GM12878 (cell line): ENCODE data around the gene CCDC137. TPM values are rescaled to one million over a fixed set of nuclear protein-coding genes. Genes with fewer than 3 reads are reported as not detected.

Experiments
- ATAC-seq: fragments of 200-7000 bp; cut with Tn5 transposase; 3 replicates; pipeline ENCODE4 v1.9.1; 2020; ENCODE audit warnings: mild to moderate bottlenecking, moderate library complexity
- BruUV-seq: library from RNA; stranded (reverse); fragments of 400-500 nt; replicated peaks from 2 replicates; lab custom pipeline; 2021; lab: Mats Ljungman, UMichigan
- CTCF ChIA-PET: fragments of 300-600 bp; sonication (Branson Sonifier 250); formaldehyde crosslinking; extraction: SDS; loops from one replicate; lab custom pipeline; 2021; ENCODE audit warnings: inconsistent platforms; lab: Yijun Ruan, JAX
- POLR2A ChIA-PET: fragments of 350-600 bp; formaldehyde crosslinking; extraction: SDS; loops from one replicate; lab custom pipeline; 2021; ENCODE audit warnings: inconsistent platforms; lab: Charles Lee
- RAD21 ChIA-PET: fragments of 300-600 bp; sonication (Branson Sonifier 250); formaldehyde crosslinking; loops from one replicate; lab custom pipeline; 2023; ENCODE audit warnings: antibody characterized with exemption; ENCODE audit not compliant: unreplicated experiment; lab: Charles Lee
- SMC1A ChIA-PET: fragments of 300-600 bp; sonication (Branson Sonifier 250); formaldehyde crosslinking; loops from one replicate; lab custom pipeline; 2023; ENCODE audit not compliant: unreplicated experiment, uncharacterized antibody; lab: Charles Lee
- DNase-seq: peaks from one replicate; pipeline ENCODE4 v3.0.0-alpha.2; 2011; ENCODE audit warnings: low read depth, low spot score
- FAIRE-seq: peaks from 3 replicates; lab custom pipeline; 2011; peaks lifted over from hg19 to GRCh38; lab: Jason Lieb, UNC
- H2AFZ ChIP-seq: 2 replicates; pipeline ENCODE4 v1.6.0; 2011; ENCODE audit warnings: low read depth, low read length, control low read depth; ENCODE audit not compliant: control insufficient read depth
- H3K27ac ChIP-seq: 2 replicates; pipeline ENCODE4 v1.5.1; 2011; ENCODE audit warnings: control low read depth; ENCODE audit not compliant: control insufficient read depth, insufficient read depth
- H3K27me3 ChIP-seq, 2 experiments: replicated peaks in 1 of 2; 2 replicates each; pipeline versions ENCODE4 v1.6.0 to v1.6.1; 2011; ENCODE audit warnings: low read length in 1 of 2; ENCODE audit not compliant: control insufficient read depth in 2 of 2, insufficient read depth in 2 of 2
- H3K36me3 ChIP-seq, 2 experiments: 2 replicates each; pipeline ENCODE4 v1.5.1; 2011; ENCODE audit warnings: low read length in 1 of 2; ENCODE audit not compliant: control insufficient read depth in 2 of 2, insufficient read depth in 2 of 2
- H3K4me1 ChIP-seq: 2 replicates; pipeline ENCODE4 v1.6.1; 2011; ENCODE audit warnings: mild to moderate bottlenecking, low read length, moderate library complexity, mixed read lengths; ENCODE audit not compliant: control insufficient read depth, insufficient read depth
- H3K4me2 ChIP-seq: 2 replicates; pipeline ENCODE4 v1.6.0; 2011; ENCODE audit warnings: control low read depth; ENCODE audit not compliant: control insufficient read depth, insufficient read depth
- H3K4me3 ChIP-seq: fragments of 200-600 bp; sonication (generic); 2 replicates; pipeline ENCODE4 v1.5.1; 2016
- H3K79me2 ChIP-seq: 2 replicates; pipeline ENCODE4 v1.6.0; 2011; ENCODE audit warnings: low read length; ENCODE audit not compliant: control insufficient read depth, insufficient read depth
- H3K9ac ChIP-seq: 2 replicates; pipeline ENCODE4 v1.8.0; 2011; ENCODE audit warnings: low read length, control low read depth, mixed read lengths; ENCODE audit not compliant: control insufficient read depth, insufficient read depth
- H3K9me3 ChIP-seq: replicated peaks from 3 replicates; pipeline ENCODE4 v1.5.1; 2011; ENCODE audit warnings: mild to moderate bottlenecking, low read length; ENCODE audit not compliant: control insufficient read depth, insufficient read depth
- H4K20me1 ChIP-seq: 2 replicates; pipeline ENCODE4 v1.6.0; 2011; ENCODE audit not compliant: control insufficient read depth, insufficient read depth
- BCL11A ChIP-seq: IDR thresholded peaks from 2 replicates; pipeline ENCODE4 v1.6.1; 2011; ENCODE audit warnings: low read depth, low read length
- E2F4 ChIP-seq: IDR thresholded peaks from 2 replicates; pipeline ENCODE4 v1.6.1; 2012; ENCODE audit warnings: low read depth, low read length, improper control_type of control experiment
- EED ChIP-seq: sonication (generic); IDR thresholded peaks from 2 replicates; pipeline ENCODE4 v1.6.1; 2016; ENCODE audit warnings: antibody characterized with exemption, low read depth
- EGR1 ChIP-seq, 2 experiments: IDR thresholded peaks; 1 replicate in 1 of 2; 2 replicates in 1 of 2; pipeline ENCODE4 v1.6.1; 2011 to 2012; ENCODE audit warnings: low read depth in 2 of 2, low read length in 2 of 2, borderline replicate concordance in 1 of 2, mild to moderate bottlenecking in 1 of 2, moderate library complexity in 1 of 2
- EP300 ChIP-seq, 2 experiments: fragments of 150-350 bp in 1 of 2; IDR thresholded peaks; 2 replicates each; pipeline ENCODE4 v1.6.1; 2011 to 2012; ENCODE audit warnings: low read depth in 2 of 2, low read length in 2 of 2, borderline replicate concordance in 1 of 2, improper control_type of control experiment in 1 of 2, inconsistent platforms in 1 of 2; ENCODE audit not compliant: control insufficient read depth in 1 of 2
- HCFC1 ChIP-seq: fragments of 150-350 bp; IDR thresholded peaks from 2 replicates; pipeline ENCODE4 v1.6.1; 2014; ENCODE audit warnings: low read length
- IRF3 ChIP-seq: fragments of 450-650 bp; IDR thresholded peaks from 2 replicates; pipeline ENCODE4 v1.6.1; 2014; ENCODE audit warnings: mild to moderate bottlenecking
- POLR2AphosphoS5 ChIP-seq: IDR thresholded peaks from 2 replicates; pipeline ENCODE4 v1.6.1; 2011; ENCODE audit warnings: mild to moderate bottlenecking, low read length, inconsistent platforms
- TAF1 ChIP-seq: IDR thresholded peaks from 2 replicates; pipeline ENCODE4 v1.6.1; 2011; ENCODE audit warnings: mild to moderate bottlenecking, low read depth, low read length, borderline replicate concordance
- ZBED1 ChIP-seq: IDR thresholded peaks from 2 replicates; pipeline ENCODE4 v1.6.1; 2016; ENCODE audit warnings: borderline replicate concordance
- ZBTB11 ChIP-seq: fragments of 450-650 bp; formaldehyde crosslinking; IDR thresholded peaks from 2 replicates; pipeline ENCODE4 v1.5.0; 2022; ENCODE audit warnings: mild to moderate bottlenecking, missing genetic modification characterization
- WGBS: methylation state at CpG from one replicate; pipeline ENCODE4 v1.1.6; 2016; ENCODE audit warnings: low lambda C conversion rate; ENCODE audit not compliant: insufficient replicate concordance, insufficient coverage; ENCODE audit errors: missing lambda C conversion rate; 5-methylcytosine and 5-hydroxymethylcytosine counted together
- in situ Hi-C: fragments of 300-500 bp; cut with MboI; formaldehyde crosslinking; loops from 9 replicates; pipeline ENCODE4 v1.14.3; 2018; ENCODE audit warnings: mixed read lengths
- intact Hi-C: fragments of 100-400 bp; cut with micrococcal nuclease; formaldehyde crosslinking; loops from one replicate; pipeline ENCODE4 v1.14.2; 2022; ENCODE audit not compliant: unreplicated experiment
- polyA plus RNA-seq, 11 experiments: library from polyadenylated mRNA; depleted of rRNA in 4 of 11; unstranded in 6 of 11; stranded (reverse) in 5 of 11; fragments of >200 nt; fragmentation: Nextera tagmentation in 4 of 11; fragmentation: Illumina TruSeq in 1 of 11; extraction: Ambion mirVana in 4 of 11; extraction: Trizol in 1 of 11; gene quantifications; 1 replicate in 1 of 11; 2 replicates in 10 of 11; pipeline versions ENCODE4 v1.2.1 to v1.2.3, GENCODE V29; 2011 to 2016; ENCODE audit warnings: inconsistent platforms in 2 of 11, missing spikeins in 2 of 11, low read depth in 1 of 11
- total RNA-seq, 4 experiments: library from RNA; depleted of rRNA in 3 of 4; stranded (reverse); fragments of >200 nt in 3 of 4; fragmentation: Illumina TruSeq in 1 of 4; extraction: Trizol in 1 of 4; gene quantifications; 2 replicates each; pipeline versions ENCODE4 v1.2.1 to v1.2.3, GENCODE V29; 2013 to 2021

Gene CCDC137
- total and polyA plus RNA-seq, 10 of the 15 experiments (the other 5 are each of a cell fraction or from before 2014, with no cell fraction given): 2.2 to 45.4 (median 22.1) TPM

GRCh38 chr17:81635431-81635830, 31.1 kb upstream of the CCDC137 start:
- RAD21 ChIA-PET: no interaction called here
- no peak overlapping the region for H2AFZ ChIP-seq
- TF ChIP-seq E2F4: no peak
- no peak for TF ChIP-seq EGR1 (IDR thresholded peaks at IDR 0.05; ENCODE audit: borderline replicate concordance in 1 of 2, low read depth in 2 of 2, low read length in 2 of 2)
- TF ChIP-seq EED: no peak
- TF ChIP-seq HCFC1: no peak
- TF ChIP-seq ZBED1: no peak
- TF ChIP-seq POLR2AphosphoS5: no peak; the same call in 1 of the 2 replicates
- TF ChIP-seq BCL11A: no peak
- TF ChIP-seq ZBTB11 (CRISPR knock-in tag): no peak
- TF ChIP-seq EP300 (IDR thresholded peaks at IDR 0.05; ENCODE audit: borderline replicate concordance in 1 of 2, control insufficient read depth in 1 of 2, low read depth in 2 of 2, low read length in 2 of 2): no peak
- no peak for TF ChIP-seq TAF1
- no peak for TF ChIP-seq IRF3
- TF ChIP-seq, all 136 proteins: peak for 0
- Histone ChIP-seq H3K4me2 (peak overlapping the region; percentile 61), H3K4me1 (peaks cover 4% of the 10 kb centered on the region), H4K20me1 (no peaks in the 10 kb centered on the region), H3K9ac (peak overlapping the region; percentile 90), H3K27ac (0 out of 2 replicates have a peak overlapping the region, but pooled peaks have one; percentile 10), H3K79me2 (peaks cover 36% of the 10 kb centered on the region), H3K27me3 (no peaks in the 10 kb centered on the region), H3K9me3 (no peaks in the 10 kb centered on the region), H3K36me3 (no peaks in the 10 kb centered on the region), H3K4me3 (peak overlapping the region; percentile 90)
- 80% methylated on average over 5 of the region's 5 CpGs for WGBS
- intact Hi-C loops: no loop called here
- ChIA-PET CTCF (no interaction called here), SMC1A (no interaction called here), POLR2A (interaction anchor here (0.7 kb wide), 1 partner anchor 179 kb away, joined by 4 read pairs; no protein-coding TSS in a partner anchor)
- ATAC-seq: no peak
- BruUV-seq: TSS peak; percentile 81
- no peak for DNase-seq
- in situ Hi-C loops: no loop called here
- no peak for FAIRE-seq
